Right forelimb (tissue), 1 donor: ENCODE measurements around the gene ERP44.
A peak's percentile ranks its signal among the peaks of the same experiment; 100 is the strongest.
"Not testable (repeated sequence)": the region's sequence is repeated elsewhere in the genome, so short reads cannot be mapped to it uniquely, and the experiment has no call there.

Experiments used
- DNase-seq: peaks from one replicate; pipeline ENCODE4 v3.0.0-alpha.2; 2018

The ERP44 gene

GRCh38 chr9:100064872-100065581 is 33.8 kb downstream of the ERP44 start:
- DNase-seq, result no peak

- no peak for DNase-seq
Observed at GRCh38 chr9:100063185-100063584, 35.6 kb downstream of the ERP44 start.

- not testable (repeated sequence) for DNase-seq
Observed at GRCh38 chr9:100062683-100063082, 36.1 kb downstream of the ERP44 start.

- DNase-seq, result no peak
Observed at GRCh38 chr9:100058699-100059579, 39.9 kb downstream of the ERP44 start.

- no peak for DNase-seq
Observed at GRCh38 chr9:100057624-100058023, 41.2 kb downstream of the ERP44 start.

GRCh38 chr9:100056561-100056960 is 42.2 kb downstream of the ERP44 start:
- no peak for DNase-seq

GRCh38 chr9:100052375-100052774 is 46.4 kb downstream of the ERP44 start:
- no peak for DNase-seq

- DNase-seq, result no peak
Observed at GRCh38 chr9:100049551-100049950, 49.2 kb downstream of the ERP44 start.

- no peak for DNase-seq
Observed at GRCh38 chr9:100038472-100038871, 60.3 kb downstream of the ERP44 start.

GRCh38 chr9:100033877-100034551 is 64.8 kb downstream of the ERP44 start:
- no peak for DNase-seq

- no peak for DNase-seq
Observed at GRCh38 chr9:100030548-100030947, 68.3 kb downstream of the ERP44 start.

GRCh38 chr9:100029251-100029650 is 69.5 kb downstream of the ERP44 start:
- no peak for DNase-seq

GRCh38 chr9:100028201-100028784 is 70.5 kb downstream of the ERP44 start:
- DNase-seq, result peak; percentile 83

- DNase-seq, result no peak
Observed at GRCh38 chr9:100027543-100027942, 71.3 kb downstream of the ERP44 start.

- DNase-seq, result no peak
Observed at GRCh38 chr9:100021931-100022330, 76.9 kb downstream of the ERP44 start.

GRCh38 chr9:100020121-100020795 is 78.5 kb downstream of the ERP44 start:
- DNase-seq, result no peak

GRCh38 chr9:100019541-100019940 is 79.3 kb downstream of the ERP44 start:
- no peak for DNase-seq

- no peak for DNase-seq
Observed at GRCh38 chr9:100014846-100015245, 84.0 kb downstream of the ERP44 start.

GRCh38 chr9:100013573-100013972 is 85.2 kb downstream of the ERP44 start:
- no peak for DNase-seq

- no peak for DNase-seq
Observed at GRCh38 chr9:100012279-100012678, 86.5 kb downstream of the ERP44 start.

- no peak for DNase-seq
Observed at GRCh38 chr9:100011062-100011681, 87.6 kb downstream of the ERP44 start.

- no peak for DNase-seq
Observed at GRCh38 chr9:99999797-100000196, 99.0 kb downstream of the ERP44 start.
